ENCODE results near the gene PINLYP. TPM values are rescaled to one million over a fixed set of nuclear protein-coding genes. Genes with fewer than 3 reads are reported as not detected.

Gene PINLYP
- total and polyA plus RNA-seq, 2 of the 13 experiments (the other 11 are each of a cell fraction or from before 2014, with no cell fraction given): 0.21 to 0.24 TPM

- TF ChIP-seq ZNF512 (CRISPR knock-in tag; IDR thresholded peaks at IDR 0.05) (no peak), ZSCAN22 (CRISPR knock-in tag; IDR thresholded peaks at IDR 0.05) (no peak), ZFP37 (CRISPR knock-in tag; IDR thresholded peaks at IDR 0.05; ENCODE audit: borderline replicate concordance) (no peak), ATF3 (CRISPR knock-in tag; IDR thresholded peaks at IDR 0.05) (no peak), ZNF468 (CRISPR knock-in tag; IDR thresholded peaks at IDR 0.05) (no peak), RCOR2 (CRISPR knock-in tag; IDR thresholded peaks at IDR 0.05) (no peak), HMGXB4 (CRISPR knock-in tag; IDR thresholded peaks at IDR 0.05; ENCODE audit: borderline replicate concordance in 1 of 2, low read depth in 1 of 2) (no peak), STAT5B (CRISPR knock-in tag; IDR thresholded peaks at IDR 0.05) (no peak), ZNF337 (CRISPR knock-in tag; IDR thresholded peaks at IDR 0.05; ENCODE audit: borderline replicate concordance, low read depth) (no peak), THAP11 (CRISPR knock-in tag; IDR thresholded peaks at IDR 0.05) (no peak), NFKB2 (CRISPR knock-in tag; IDR thresholded peaks at IDR 0.05; ENCODE audit: borderline replicate concordance) (no peak), ATF5 (CRISPR knock-in tag; IDR thresholded peaks at IDR 0.05; ENCODE audit: low read depth) (no peak), NCOA2 (CRISPR knock-in tag; IDR thresholded peaks at IDR 0.05) (no peak), NBN (conservative IDR thresholded peaks at IDR 0.05) (no peak), ZBED4 (CRISPR knock-in tag; IDR thresholded peaks at IDR 0.05; ENCODE audit: borderline replicate concordance) (no peak), XBP1 (CRISPR knock-in tag; IDR thresholded peaks at IDR 0.05) (no peak), ZNF550 (CRISPR knock-in tag; IDR thresholded peaks at IDR 0.05; ENCODE audit: borderline replicate concordance) (no peak), NCOA5 (CRISPR knock-in tag; IDR thresholded peaks at IDR 0.05) (no peak), IRF2 (CRISPR knock-in tag; IDR thresholded peaks at IDR 0.05) (0 out of 2 replicates have a peak, but pooled peaks have one; percentile 5), ZMYM2 (CRISPR knock-in tag; IDR thresholded peaks at IDR 0.05) (0 out of 2 replicates have a peak, but pooled peaks have one; percentile 8)
Observed at GRCh38 chr19:43620061-43621001, 44.7 kb downstream of the PINLYP start (continued).

Data from HepG2 (cell line).